ENCODE results near the gene KCNT2. TPM values are rescaled to one million over a fixed set of nuclear protein-coding genes. Genes with fewer than 3 reads are reported as not detected.
A peak's percentile ranks its signal among the peaks of the same experiment; 100 is the strongest.

KCNT2 gene
- total and polyA plus RNA-seq, 10 donors = 0.04 to 1.2 (median 0.99) TPM

- 75 to 85% (median 77%) methylated on average over 8 of the region's 8 CpGs for WGBS, 5 donors
- no peaks in the 10 kb centered on the region for H3K9me3 ChIP-seq
- H3K4me3 ChIP-seq = no peak overlapping the region
- intact Hi-C loops (cut with DNase I; ENCODE audit: low total_unique reads) = no loop called here
- TF ChIP-seq POLR2AphosphoS5 (IDR thresholded peaks at IDR 0.05) = no peak
- no peak for TF ChIP-seq POLR2A (IDR thresholded peaks at IDR 0.05)
- TF ChIP-seq CTCF (IDR thresholded peaks at IDR 0.05 in 8 of 11, conservative IDR thresholded peaks at IDR 0.05 in 3 of 11) = peak in 7 of 11 experiments; percentile 8 to 42 (median 31)
- no peaks in the 10 kb centered on the region for H3K36me3 ChIP-seq
- H3K27ac ChIP-seq = no peak overlapping the region
- no peak for DNase-seq
- no peaks in the 10 kb centered on the region for H3K27me3 ChIP-seq (replicated peaks in 1 of 7)
- H3K4me1 ChIP-seq = no peaks in the 10 kb centered on the region
These were observed 290.4 kb downstream of the KCNT2 start for GRCh38 chr1:196317535-196318522.

- H3K36me3 ChIP-seq = no peaks in the 10 kb centered on the region
- no peaks in the 10 kb centered on the region for H3K27me3 ChIP-seq (replicated peaks in 1 of 7)
- WGBS, 5 donors = 85 to 100% (median 95%) methylated on average over 1 of the region's 1 CpG
- no peak overlapping the region for H3K4me3 ChIP-seq
- intact Hi-C loops (cut with DNase I; ENCODE audit: low total_unique reads) = no loop called here
- TF ChIP-seq POLR2AphosphoS5 (IDR thresholded peaks at IDR 0.05) = no peak
- no peak for TF ChIP-seq POLR2A (IDR thresholded peaks at IDR 0.05)
- TF ChIP-seq CTCF (IDR thresholded peaks at IDR 0.05 in 8 of 11, conservative IDR thresholded peaks at IDR 0.05 in 3 of 11) = no peak
- no peaks in the 10 kb centered on the region for H3K9me3 ChIP-seq
- H3K4me1 ChIP-seq = no peaks in the 10 kb centered on the region
- no peak for DNase-seq
- H3K27ac ChIP-seq = no peak overlapping the region
These were observed 295.5 kb downstream of the KCNT2 start for GRCh38 chr1:196312739-196313138.

- TF ChIP-seq POLR2AphosphoS5 (IDR thresholded peaks at IDR 0.05) (no peak), CTCF (IDR thresholded peaks at IDR 0.05 in 8 of 11, conservative IDR thresholded peaks at IDR 0.05 in 3 of 11) (no peak), POLR2A (IDR thresholded peaks at IDR 0.05) (no peak)
- intact Hi-C loops (cut with DNase I; ENCODE audit: low total_unique reads) = no loop called here
- no peaks in the 10 kb centered on the region for H3K27me3 ChIP-seq (replicated peaks in 1 of 7)
- no peaks in the 10 kb centered on the region for H3K4me1 ChIP-seq
- H3K9me3 ChIP-seq = no peaks in the 10 kb centered on the region
- 42 to 68% (median 51%) methylated on average over 1 of the region's 1 CpG for WGBS, 5 donors
- H3K4me3 ChIP-seq = no peak overlapping the region
- no peaks in the 10 kb centered on the region for H3K36me3 ChIP-seq
- H3K27ac ChIP-seq = no peak overlapping the region
- DNase-seq = no peak
These were observed 298.9 kb downstream of the KCNT2 start for GRCh38 chr1:196309386-196309785.

- Histone ChIP-seq H3K36me3 (no peaks in the 10 kb centered on the region), H3K4me1 (no peaks in the 10 kb centered on the region), H3K27ac (no peak overlapping the region), H3K27me3 (replicated peaks in 1 of 7) (no peaks in the 10 kb centered on the region), H3K9me3 (no peaks in the 10 kb centered on the region), H3K4me3 (no peak overlapping the region)
- DNase-seq = no peak
- intact Hi-C loops (cut with DNase I; ENCODE audit: low total_unique reads) = no loop called here
- TF ChIP-seq POLR2A (IDR thresholded peaks at IDR 0.05) (no peak), CTCF (IDR thresholded peaks at IDR 0.05 in 8 of 11, conservative IDR thresholded peaks at IDR 0.05 in 3 of 11) (no peak), POLR2AphosphoS5 (IDR thresholded peaks at IDR 0.05) (no peak)
- WGBS, 5 donors = 65 to 96% (median 76%) methylated on average over 1 of the region's 1 CpG
These were observed 300.1 kb downstream of the KCNT2 start for GRCh38 chr1:196308176-196308575.

Data from spleen (tissue), 11 donors.